ENCODE measurements around the gene TTBK2.

- TF ChIP-seq CTCF (IDR thresholded peaks at IDR 0.05), result no peak
- TF ChIP-seq POLR2A (IDR thresholded peaks at IDR 0.05), result no peak
These were observed 137.9 kb downstream of the TTBK2 start for GRCh38 chr15:42782716-42783115.

All from adrenal gland (tissue), 5 donors.